Measurements from ENCODE around the gene LY86. TPM values are rescaled to one million over a fixed set of nuclear protein-coding genes. Genes with fewer than 3 reads are reported as not detected.

LY86 gene
- total and polyA plus RNA-seq, 9 of the 15 experiments (the other 6 are each of a cell fraction or from before 2014, with no cell fraction given) = 0.08 to 0.20 TPM; not detected in 7

GRCh38 chr6:6657085-6657819 is 68.7 kb downstream of the LY86 start (continued):
- TF ChIP-seq E2F4 (CRISPR knock-in tag; IDR thresholded peaks at IDR 0.05; ENCODE audit: low read depth) = no peak
- TF ChIP-seq TAF9B (IDR thresholded peaks at IDR 0.05; ENCODE audit: partially characterized antibody) = no peak
- TF ChIP-seq CHD1 (IDR thresholded peaks at IDR 0.05; ENCODE audit: low read length) = no peak
- TF ChIP-seq HDAC8 (tag; IDR thresholded peaks at IDR 0.05) = peak; percentile 58; the same call in 1 of the 2 replicates
- TF ChIP-seq ZNF12 (CRISPR knock-in tag; IDR thresholded peaks at IDR 0.05) = no peak
- TF ChIP-seq ZNF354B (CRISPR knock-in tag; IDR thresholded peaks at IDR 0.05) = 0 out of 2 replicates have a peak, but pooled peaks have one; percentile 3
- no peak for TF ChIP-seq YBX1 (IDR thresholded peaks at IDR 0.05)
- TF ChIP-seq FOS (IDR thresholded peaks at IDR 0.05; ENCODE audit: extremely low read depth, insufficient read length) = peak; percentile 81
- TF ChIP-seq ZNF583 (CRISPR knock-in tag; IDR thresholded peaks at IDR 0.05) = 0 out of 2 replicates have a peak, but pooled peaks have one; percentile 28
- TF ChIP-seq VEZF1 (CRISPR knock-in tag; IDR thresholded peaks at IDR 0.05) = no peak
- TF ChIP-seq ELF4 (CRISPR knock-in tag; IDR thresholded peaks at IDR 0.05) = no peak
- no peak for TF ChIP-seq CHAMP1 (IDR thresholded peaks at IDR 0.05)
- TF ChIP-seq DIDO1 (tag; IDR thresholded peaks at IDR 0.05; ENCODE audit: low read depth) = 0 out of 2 replicates have a peak, but pooled peaks have one; percentile 56
- no peak for TF ChIP-seq DNMT1 (IDR thresholded peaks at IDR 0.05)
- TF ChIP-seq ZNF280A (IDR thresholded peaks at IDR 0.05; ENCODE audit: low read depth, partially characterized antibody) = no peak
- no peak for TF ChIP-seq FUS (optimal IDR thresholded peaks at IDR 0.05; ENCODE audit: low read depth, low read length)
- TF ChIP-seq BCLAF1 (IDR thresholded peaks at IDR 0.05; ENCODE audit: borderline replicate concordance in 1 of 2, control insufficient read depth in 1 of 2, low read depth in 2 of 2, low read length in 1 of 2) = no peak
- TF ChIP-seq HNRNPUL1 (IDR thresholded peaks at IDR 0.05; ENCODE audit: low read length) = no peak
